ENCODE measurements around the gene MYH7B.

DNA sequence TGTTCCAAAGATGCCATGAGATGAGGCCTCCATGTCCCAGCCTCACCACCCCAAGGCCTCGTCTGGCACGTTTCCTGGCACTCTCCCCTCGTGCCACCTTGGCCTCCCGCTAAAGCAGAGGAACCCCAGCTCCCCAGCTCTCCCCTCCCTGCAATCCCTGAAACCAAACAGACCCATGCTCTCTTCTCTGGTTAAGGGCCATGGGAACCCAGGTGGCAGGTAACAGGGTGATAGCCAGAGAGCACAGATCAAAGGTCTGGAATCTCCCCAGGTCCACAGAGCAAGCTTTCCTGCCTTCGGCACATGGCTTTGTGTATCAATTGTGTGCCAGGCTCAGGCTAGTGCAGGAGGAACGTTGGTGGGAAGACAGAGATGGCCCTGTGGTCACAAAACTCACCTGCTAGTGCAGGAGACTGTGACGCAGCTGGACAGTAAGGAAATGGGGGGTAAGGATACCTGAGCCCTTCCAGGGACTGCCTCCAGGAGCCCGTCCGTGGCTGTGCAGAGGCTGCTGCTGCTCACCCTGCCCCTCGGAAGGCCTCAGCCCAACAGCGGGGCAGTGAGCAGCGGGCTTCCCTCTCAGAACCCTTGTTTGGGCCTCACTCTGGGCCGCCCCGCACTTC, 39.0 kb downstream of the MYH7B start:
- TF ChIP-seq CTCF (conservative IDR thresholded peaks at IDR 0.05 in 1 of 2, IDR thresholded peaks at IDR 0.05 in 1 of 2; ENCODE audit: extremely low read depth in 1 of 2, insufficient read depth in 1 of 2, low read depth in 1 of 2, low read length in 2 of 2) (no peak), EZH2 (IDR thresholded peaks at IDR 0.05; ENCODE audit: borderline replicate concordance, low read length) (no peak)

Data from mammary epithelial cell (primary cell).